ENCODE measurements around the gene PTPN1. TPM values are rescaled to one million over a fixed set of nuclear protein-coding genes. Genes with fewer than 3 reads are reported as not detected.
"Not testable (repeated sequence)": the region's sequence is repeated elsewhere in the genome, so short reads cannot be mapped to it uniquely, and the experiment has no call there.

Gene PTPN1
- polyA plus RNA-seq, 1 experiment: 16.2 TPM

DNA sequence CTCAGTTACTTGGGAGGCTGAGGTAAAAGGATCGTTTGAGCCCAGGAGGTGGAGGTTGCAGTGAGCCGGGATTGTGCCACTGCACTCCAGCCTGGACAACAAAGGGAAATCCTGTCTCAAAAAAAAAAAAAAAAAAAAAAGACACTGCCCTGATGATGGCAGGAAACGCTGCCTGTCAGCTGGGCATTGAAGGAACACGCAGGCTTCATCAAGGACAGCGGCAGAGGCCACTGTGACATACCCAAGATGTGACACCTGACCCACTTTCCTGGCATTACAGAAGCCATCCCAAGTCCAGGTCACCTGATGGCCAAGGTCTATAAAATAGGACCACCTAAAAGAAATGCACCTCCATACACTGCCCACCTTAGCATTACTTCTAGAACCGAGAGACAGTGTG, 105.2 kb downstream of the PTPN1 start:
- H3K36me3 ChIP-seq (ENCODE audit: control insufficient read depth, insufficient read depth, low read length): no peaks in the 10 kb centered on the region
- TF ChIP-seq, protein P1, sequence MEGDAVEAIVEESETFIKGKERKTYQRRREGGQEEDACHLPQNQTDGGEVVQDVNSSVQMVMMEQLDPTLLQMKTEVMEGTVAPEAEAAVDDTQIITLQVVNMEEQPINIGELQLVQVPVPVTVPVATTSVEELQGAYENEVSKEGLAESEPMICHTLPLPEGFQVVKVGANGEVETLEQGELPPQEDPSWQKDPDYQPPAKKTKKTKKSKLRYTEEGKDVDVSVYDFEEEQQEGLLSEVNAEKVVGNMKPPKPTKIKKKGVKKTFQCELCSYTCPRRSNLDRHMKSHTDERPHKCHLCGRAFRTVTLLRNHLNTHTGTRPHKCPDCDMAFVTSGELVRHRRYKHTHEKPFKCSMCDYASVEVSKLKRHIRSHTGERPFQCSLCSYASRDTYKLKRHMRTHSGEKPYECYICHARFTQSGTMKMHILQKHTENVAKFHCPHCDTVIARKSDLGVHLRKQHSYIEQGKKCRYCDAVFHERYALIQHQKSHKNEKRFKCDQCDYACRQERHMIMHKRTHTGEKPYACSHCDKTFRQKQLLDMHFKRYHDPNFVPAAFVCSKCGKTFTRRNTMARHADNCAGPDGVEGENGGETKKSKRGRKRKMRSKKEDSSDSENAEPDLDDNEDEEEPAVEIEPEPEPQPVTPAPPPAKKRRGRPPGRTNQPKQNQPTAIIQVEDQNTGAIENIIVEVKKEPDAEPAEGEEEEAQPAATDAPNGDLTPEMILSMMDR (IDR thresholded peaks at IDR 0.05; ENCODE audit: insufficient read depth, low read depth, low read length): no peak
- no peak overlapping the region for H3K4me3 ChIP-seq (ENCODE audit: low read depth, low read length)
- DNase-seq (ENCODE audit: low read depth): no peak
- CTCF ChIA-PET: interaction anchor here (1.2 kb wide), 1 partner anchor 10 kb away, joined by 4 read pairs; no protein-coding TSS in a partner anchor
- H3K27me3 ChIP-seq (ENCODE audit: control insufficient read depth, insufficient read depth, low read length): no peaks in the 10 kb centered on the region
- POLR2A ChIA-PET: no interaction called here

DNA sequence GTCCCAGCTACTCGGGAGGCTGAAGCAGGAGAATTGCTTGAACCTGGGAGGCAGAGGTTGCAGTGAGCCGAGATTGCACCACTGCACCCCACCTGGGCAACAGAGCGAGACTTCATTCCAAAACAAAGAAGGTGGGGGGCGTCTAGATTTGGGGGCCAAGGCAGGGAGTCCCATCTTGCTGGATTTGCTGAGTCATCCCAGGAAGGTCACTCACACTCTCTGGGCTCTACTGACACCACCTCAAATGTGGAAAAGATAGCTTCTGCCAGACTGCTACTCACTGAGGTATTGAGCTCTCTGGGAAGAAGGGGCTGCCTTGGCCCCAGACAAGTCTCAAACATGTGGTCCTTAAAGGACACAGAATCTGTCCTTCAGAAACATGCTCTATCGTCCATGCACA, 106.8 kb downstream of the PTPN1 start:
- ChIA-PET POLR2A (no interaction called here), CTCF (interaction anchor here (0.9 to 1.7 kb wide), 4 partner anchors 9 to 19 kb away, joined by 3 to 8 read pairs (median 4); no protein-coding TSS in a partner anchor)
- no peak overlapping the region for H3K4me3 ChIP-seq (ENCODE audit: low read depth, low read length)
- no peaks in the 10 kb centered on the region for H3K36me3 ChIP-seq (ENCODE audit: control insufficient read depth, insufficient read depth, low read length)
- no peak for DNase-seq (ENCODE audit: low read depth)
- TF ChIP-seq, protein P1 (IDR thresholded peaks at IDR 0.05; ENCODE audit: insufficient read depth, low read depth, low read length): no peak
- no peaks in the 10 kb centered on the region for H3K27me3 ChIP-seq (ENCODE audit: control insufficient read depth, insufficient read depth, low read length)

DNA sequence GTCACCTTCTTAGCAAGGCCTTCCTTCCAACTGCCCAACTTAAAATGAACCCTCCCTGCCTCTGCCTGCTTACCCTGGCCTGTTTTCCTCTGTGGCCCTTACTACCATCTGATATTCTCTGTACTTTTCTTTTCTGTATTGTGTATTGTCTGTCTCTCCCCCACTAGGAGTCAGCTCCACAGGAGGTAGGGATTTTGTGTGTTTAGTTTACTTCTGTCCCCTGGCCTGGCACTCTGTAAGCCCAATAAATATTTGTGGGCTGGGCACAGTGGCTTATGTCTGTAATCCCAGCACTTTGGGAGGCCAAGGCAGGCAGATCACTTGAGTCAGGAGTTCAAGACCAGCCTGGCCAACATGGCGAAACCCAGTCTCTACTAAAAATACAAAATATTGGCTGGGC, 108.4 kb downstream of the PTPN1 start:
- TF ChIP-seq, protein P1 (IDR thresholded peaks at IDR 0.05; ENCODE audit: insufficient read depth, low read depth, low read length): no peak
- no peak overlapping the region for H3K4me3 ChIP-seq (ENCODE audit: low read depth, low read length)
- ChIA-PET CTCF (no interaction called here), POLR2A (interaction anchor here (0.9 kb wide), 1 partner anchor 135 kb away, joined by 8 read pairs; no protein-coding TSS in a partner anchor)
- no peaks in the 10 kb centered on the region for H3K36me3 ChIP-seq (ENCODE audit: control insufficient read depth, insufficient read depth, low read length)
- no peak for DNase-seq (ENCODE audit: low read depth)
- no peaks in the 10 kb centered on the region for H3K27me3 ChIP-seq (ENCODE audit: control insufficient read depth, insufficient read depth, low read length)

DNA sequence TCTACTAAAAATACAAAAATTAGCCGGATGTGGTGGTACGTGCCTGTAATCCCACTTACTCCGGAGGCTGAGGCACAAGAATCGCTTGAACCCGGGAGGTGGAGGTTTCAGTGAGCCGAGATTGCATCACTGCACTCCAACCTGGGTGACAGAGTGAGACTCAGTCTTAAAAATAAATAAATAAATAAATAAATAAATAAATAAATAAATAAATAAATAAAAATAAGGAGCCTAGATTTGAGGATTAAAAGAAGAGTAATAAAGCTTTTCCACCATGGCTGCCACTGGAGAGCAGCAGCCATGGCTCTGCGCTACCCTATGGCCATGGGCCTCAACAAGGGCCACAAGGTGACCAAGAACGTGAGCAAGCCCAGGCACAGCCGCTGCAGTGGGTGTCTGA, 110.3 kb downstream of the PTPN1 start:
- POLR2A ChIA-PET; H3K36me3 ChIP-seq (ENCODE audit: control insufficient read depth, insufficient read depth, low read length); H3K4me3 ChIP-seq (ENCODE audit: low read depth, low read length); H3K27me3 ChIP-seq (ENCODE audit: control insufficient read depth, insufficient read depth, low read length); CTCF ChIA-PET; DNase-seq (ENCODE audit: low read depth): not testable (repeated sequence)

DNA sequence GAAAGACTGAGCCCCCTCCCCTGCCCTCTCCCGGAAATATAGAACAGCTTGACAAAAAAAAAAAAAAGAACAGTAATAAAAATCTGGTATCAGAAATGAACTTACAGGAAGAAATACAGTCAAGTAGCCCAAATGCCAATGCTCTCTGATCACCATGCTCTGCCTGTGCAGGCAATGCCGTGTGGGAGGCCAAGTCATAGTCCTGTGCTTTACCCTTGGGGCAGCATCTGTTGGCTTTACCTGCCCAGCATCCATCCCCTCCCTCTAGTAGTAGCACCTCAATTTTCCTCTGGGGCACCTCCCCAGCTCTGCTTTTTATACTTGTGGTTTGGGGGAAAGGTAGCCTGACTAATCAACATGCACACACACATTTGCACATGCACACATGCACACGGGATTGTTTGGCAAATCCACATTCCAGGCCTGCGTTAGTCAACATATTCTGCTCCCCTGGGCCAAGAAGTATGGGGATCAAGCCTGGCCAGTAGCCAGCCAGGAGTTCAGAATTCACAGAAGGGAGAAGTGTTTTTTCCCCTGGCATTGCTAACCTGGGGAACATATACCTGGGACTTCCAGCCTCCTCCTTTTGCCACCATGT, 111.0 kb downstream of the PTPN1 start:
- POLR2A ChIA-PET: no interaction called here
- H3K27me3 ChIP-seq (ENCODE audit: control insufficient read depth, insufficient read depth, low read length): no peaks in the 10 kb centered on the region
- no peaks in the 10 kb centered on the region for H3K36me3 ChIP-seq (ENCODE audit: control insufficient read depth, insufficient read depth, low read length)
- CTCF ChIA-PET: interaction anchor here (1.2 to 1.5 kb wide), 2 partner anchors 10 to 13 kb away, joined by 3 read pairs; no protein-coding TSS in a partner anchor
- no peak overlapping the region for H3K4me3 ChIP-seq (ENCODE audit: low read depth, low read length)
- DNase-seq (ENCODE audit: low read depth): no peak
- TF ChIP-seq, protein P1 (IDR thresholded peaks at IDR 0.05; ENCODE audit: insufficient read depth, low read depth, low read length): no peak
